Gastrocnemius medialis (tissue), 4 donors: ENCODE data around the gene ITGAL.

Source experiments
- POLR2A ChIP-seq, 2 donors: fragments of 450-650 bp; IDR thresholded peaks; one replicate each; pipeline ENCODE4 v1.6.1; 2017; ENCODE audit warnings: antibody characterized with exemption in 2 of 2, mild to moderate bottlenecking in 2 of 2, moderate library complexity in 2 of 2
- TF ChIP-seq, protein P1 (sequence below), 5 experiments: fragments of 450-650 bp in 3 of 5; fragments of 200-600 bp in 2 of 5; sonication (generic) in 2 of 5; IDR thresholded peaks in 4 of 5; conservative IDR thresholded peaks in 1 of 5; 1 replicate in 4 of 5; 2 replicates in 1 of 5; pipeline ENCODE4 v1.5.1; 2016 to 2019; ENCODE audit warnings: antibody characterized with exemption in 5 of 5, mild to moderate bottlenecking in 3 of 5, moderate library complexity in 3 of 5

DNA sequence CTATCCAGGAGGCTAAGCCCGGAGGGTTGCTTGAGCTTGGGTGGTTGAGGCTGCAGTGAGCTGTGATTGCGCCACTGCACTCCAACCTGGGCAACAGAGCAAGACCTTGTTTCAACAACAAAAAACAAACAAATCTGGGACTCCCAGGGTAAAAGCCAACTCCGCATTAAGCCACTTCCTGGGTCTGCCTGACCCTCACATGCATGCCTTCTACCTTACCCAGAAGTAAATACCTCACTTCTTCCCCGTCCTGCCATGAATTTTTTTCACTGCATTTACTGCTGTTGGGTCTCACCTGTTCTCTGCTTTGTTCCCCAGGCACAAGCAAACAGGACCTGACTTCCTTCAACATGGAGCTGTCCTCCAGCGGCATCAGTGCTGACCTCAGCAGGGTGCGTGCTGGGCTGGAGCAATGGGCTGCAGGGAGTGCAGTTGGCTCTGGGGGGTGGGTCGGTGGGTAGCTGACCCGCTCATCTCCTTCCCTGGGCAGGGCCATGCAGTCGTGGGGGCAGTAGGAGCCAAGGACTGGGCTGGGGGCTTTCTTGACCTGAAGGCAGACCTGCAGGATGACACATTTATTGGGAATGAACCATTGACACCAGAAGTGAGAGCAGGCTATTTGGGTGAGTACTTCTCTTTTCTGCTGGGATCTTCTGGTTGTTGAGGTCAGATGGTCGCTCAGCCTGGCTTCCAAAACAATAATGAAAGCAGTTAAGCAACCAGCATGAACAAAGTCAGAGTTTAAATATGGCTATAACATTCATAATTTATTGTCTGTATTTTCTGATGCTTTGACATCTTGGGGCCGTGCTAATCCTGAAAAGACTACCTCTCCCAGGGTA is 16.4 kb downstream of the ITGAL start:
- TF ChIP-seq, protein P1, sequence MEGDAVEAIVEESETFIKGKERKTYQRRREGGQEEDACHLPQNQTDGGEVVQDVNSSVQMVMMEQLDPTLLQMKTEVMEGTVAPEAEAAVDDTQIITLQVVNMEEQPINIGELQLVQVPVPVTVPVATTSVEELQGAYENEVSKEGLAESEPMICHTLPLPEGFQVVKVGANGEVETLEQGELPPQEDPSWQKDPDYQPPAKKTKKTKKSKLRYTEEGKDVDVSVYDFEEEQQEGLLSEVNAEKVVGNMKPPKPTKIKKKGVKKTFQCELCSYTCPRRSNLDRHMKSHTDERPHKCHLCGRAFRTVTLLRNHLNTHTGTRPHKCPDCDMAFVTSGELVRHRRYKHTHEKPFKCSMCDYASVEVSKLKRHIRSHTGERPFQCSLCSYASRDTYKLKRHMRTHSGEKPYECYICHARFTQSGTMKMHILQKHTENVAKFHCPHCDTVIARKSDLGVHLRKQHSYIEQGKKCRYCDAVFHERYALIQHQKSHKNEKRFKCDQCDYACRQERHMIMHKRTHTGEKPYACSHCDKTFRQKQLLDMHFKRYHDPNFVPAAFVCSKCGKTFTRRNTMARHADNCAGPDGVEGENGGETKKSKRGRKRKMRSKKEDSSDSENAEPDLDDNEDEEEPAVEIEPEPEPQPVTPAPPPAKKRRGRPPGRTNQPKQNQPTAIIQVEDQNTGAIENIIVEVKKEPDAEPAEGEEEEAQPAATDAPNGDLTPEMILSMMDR (IDR thresholded peaks at IDR 0.05 in 4 of 5, conservative IDR thresholded peaks at IDR 0.05 in 1 of 5), result no peak
- no peak for TF ChIP-seq POLR2A (IDR thresholded peaks at IDR 0.05)
